GM19455 (cell line): ENCODE measurements around the gene PRELID3B.

Source experiments
- ATAC-seq: cut with Tn5 transposase; IDR thresholded peaks from one replicate; pipeline ENCODE4 v1.9.1; 2021; ENCODE audit not compliant: unreplicated experiment

PRELID3B gene

DNA sequence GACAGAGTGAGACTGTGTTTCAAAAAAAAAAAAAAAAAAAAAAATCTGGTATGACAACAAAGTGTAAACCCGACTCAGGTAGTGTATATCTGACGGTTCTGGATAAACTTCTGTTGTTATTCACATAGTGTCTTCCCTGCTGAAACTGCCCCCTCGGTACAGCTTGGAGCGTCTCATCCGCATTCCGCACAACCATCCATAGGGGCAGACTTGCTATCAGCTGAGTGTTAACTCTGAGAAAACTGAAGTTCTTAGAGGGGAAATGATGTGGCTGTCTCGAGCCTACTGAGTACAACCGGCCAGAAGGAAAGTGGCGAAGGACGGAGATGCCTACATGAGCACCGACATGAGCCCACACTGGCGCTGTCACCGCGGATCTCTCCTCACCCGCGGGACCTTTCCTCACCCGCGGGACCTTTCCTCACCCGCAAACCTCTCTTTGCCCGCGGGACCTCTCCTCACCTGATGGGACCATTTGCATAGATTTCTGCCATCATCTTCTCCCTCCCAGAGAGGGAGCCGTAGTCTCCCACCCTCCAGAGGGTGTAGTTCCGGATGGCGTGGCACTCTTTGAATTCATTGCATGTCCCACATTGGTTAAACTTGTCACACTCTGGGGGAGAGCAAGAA is 45.3 kb downstream of the PRELID3B start:
- no peak for ATAC-seq

DNA sequence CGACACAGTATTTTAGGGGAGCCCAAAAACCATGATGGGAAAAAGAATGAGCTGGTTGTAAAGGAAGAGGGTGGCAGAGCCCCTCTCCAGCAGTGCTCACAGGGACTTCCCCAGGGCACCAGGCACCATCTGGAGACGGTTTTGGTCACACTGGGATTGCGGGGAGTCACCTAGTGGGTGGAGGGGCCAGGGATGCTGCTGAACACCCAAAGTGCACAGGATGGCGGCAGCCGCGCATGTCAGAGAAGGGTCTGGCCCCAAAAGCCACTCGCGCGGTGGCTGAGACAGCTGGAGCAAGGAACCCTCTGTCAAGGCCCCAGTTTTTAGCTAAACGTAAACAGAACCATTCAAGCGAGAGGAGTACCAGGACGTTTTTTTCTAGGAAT is 46.4 kb downstream of the PRELID3B start:
- ATAC-seq: no peak

- ATAC-seq: no peak
Observed at GRCh38 chr20:58995461-58996225, 46.9 kb downstream of the PRELID3B start.

GRCh38 chr20:58994390-58995159 is 48.0 kb downstream of the PRELID3B start:
- ATAC-seq: no peak

GRCh38 chr20:58993332-58994248 is 49.0 kb downstream of the PRELID3B start:
- no peak for ATAC-seq

DNA sequence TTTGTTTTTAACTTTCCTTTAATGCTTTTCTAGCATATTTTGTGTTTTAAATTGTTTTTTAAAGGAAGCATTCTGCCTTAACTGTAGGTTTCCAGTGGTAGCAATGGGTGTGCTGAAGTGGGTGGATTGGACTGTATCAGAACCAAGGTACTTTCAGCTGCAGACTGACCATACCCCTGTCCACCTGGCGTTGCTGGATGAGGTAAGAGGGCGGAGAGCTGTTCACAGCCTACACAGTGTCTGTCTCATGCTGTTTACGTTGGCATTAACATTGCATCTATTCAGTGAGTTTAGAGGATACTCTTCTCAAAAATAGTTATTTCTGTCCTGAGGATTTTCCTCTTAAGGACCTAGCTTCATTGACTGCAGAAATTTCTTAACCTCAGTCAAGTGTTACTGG is 49.7 kb downstream of the PRELID3B start:
- ATAC-seq: no peak

DNA sequence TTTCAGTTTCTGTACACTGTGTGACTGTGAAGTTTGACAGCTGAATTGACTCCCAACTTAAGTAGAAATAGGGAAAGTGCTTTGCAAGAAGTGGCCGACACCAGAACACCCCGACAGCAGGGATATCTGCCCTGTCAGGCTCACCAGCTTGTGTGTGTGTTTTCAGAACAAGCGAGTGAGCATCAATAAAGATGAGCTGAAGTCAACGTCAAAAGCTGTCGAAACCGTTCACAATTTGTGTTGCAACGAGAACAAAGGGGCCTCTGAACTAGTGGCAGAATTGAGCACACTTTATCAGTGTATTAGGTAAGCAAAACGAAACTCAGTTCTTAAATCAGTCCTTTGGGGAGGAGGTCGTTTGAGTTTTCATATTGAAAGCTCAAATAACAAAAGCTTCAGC is 50.9 kb downstream of the PRELID3B start:
- no peak for ATAC-seq

DNA sequence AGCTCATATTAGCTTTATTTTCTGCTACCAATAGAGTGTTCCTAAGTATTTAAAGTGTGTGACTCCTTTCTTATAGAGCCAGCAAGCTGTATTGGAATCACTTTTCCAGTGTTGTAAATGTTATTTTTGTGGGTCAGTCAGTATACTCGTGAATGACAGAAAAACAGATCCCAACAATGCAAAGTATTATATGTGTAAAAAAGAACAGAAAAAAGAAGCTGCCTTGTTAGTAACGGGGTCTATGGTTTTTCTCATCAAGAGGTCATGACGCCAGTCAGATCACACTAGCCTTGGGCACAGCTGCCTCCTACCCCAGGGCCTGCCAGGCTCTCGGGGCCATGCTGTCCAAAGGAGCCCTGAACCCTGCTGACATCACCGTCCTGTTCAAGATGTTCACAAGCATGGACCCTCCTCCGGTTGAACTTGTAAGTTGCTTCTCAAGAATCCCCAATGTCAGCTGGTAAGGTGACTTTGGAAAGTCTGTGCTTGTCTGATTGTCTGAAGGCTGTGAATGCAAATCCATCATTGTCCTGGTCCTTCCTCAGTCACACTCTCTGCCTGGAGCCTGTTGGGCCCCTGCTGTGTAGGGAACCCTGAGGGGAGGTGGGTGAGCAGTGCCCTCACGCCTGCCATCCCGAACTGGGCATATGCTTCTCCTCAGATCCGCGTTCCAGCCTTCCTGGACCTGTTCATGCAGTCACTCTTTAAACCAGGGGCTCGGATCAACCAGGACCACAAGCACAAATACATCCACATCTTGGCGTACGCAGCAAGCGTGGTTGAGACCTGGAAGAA is 51.7 kb downstream of the PRELID3B start:
- no peak for ATAC-seq

DNA sequence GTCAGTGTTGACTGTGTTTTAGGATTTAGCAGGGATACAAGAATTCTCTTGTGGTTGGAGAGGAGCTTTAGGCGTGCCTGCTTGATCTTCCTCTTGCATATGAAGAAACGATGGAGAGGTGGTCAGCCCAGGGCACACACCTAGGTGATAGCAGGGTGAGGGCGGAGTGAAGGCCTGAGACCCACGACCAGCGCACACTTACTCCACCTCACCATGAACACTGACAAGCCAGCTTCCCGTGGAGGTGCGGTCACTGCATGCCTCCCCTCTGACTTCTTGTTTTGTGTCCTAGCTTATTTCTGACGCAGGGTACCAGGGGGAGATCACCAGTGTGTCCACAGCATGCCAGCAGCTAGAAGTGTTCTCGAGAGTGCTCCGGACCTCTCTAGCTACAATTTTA is 53.4 kb downstream of the PRELID3B start:
- ATAC-seq: no peak

GRCh38 chr20:58988565-58988882 is 54.1 kb downstream of the PRELID3B start:
- no peak for ATAC-seq

DNA sequence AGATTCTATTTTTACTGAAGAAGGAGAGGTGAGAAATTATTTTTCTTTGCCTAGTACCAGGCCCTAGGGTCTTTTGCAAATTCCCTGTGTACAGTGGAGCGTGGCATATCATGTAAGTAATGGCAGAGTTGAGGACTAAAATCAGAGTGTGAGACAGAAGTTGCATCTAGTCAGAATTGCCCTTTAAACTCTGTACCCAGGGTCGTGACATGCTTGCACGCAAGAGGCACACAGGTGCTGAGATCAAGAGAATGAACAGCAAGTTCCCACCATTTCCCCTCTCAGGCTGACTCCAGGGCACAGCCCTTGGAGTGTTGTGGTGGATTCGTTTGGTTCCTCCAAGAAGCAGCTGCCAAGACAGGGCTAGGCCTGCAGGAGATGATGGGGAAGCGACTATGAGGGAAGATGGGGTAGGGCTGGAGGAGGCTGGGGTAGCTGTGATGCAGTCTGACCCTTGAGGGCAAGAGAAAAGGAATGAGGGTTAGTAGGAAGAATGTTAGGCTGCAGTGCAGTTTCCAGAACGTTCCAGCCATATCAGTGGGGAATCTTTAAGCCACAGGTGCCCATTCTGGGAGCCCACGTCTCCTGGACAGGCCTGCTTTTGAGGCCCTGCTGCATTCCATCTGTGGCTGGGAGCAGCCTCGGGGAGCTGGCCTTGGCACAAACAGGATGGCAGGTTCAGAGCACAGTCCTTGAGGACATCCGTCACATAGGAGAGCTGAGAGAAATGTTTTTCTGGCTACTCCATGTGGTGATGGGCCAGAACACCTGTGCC is 54.6 kb downstream of the PRELID3B start:
- no peak for ATAC-seq

- ATAC-seq: no peak
Observed at GRCh38 chr20:58986968-58987517, 55.5 kb downstream of the PRELID3B start.

DNA sequence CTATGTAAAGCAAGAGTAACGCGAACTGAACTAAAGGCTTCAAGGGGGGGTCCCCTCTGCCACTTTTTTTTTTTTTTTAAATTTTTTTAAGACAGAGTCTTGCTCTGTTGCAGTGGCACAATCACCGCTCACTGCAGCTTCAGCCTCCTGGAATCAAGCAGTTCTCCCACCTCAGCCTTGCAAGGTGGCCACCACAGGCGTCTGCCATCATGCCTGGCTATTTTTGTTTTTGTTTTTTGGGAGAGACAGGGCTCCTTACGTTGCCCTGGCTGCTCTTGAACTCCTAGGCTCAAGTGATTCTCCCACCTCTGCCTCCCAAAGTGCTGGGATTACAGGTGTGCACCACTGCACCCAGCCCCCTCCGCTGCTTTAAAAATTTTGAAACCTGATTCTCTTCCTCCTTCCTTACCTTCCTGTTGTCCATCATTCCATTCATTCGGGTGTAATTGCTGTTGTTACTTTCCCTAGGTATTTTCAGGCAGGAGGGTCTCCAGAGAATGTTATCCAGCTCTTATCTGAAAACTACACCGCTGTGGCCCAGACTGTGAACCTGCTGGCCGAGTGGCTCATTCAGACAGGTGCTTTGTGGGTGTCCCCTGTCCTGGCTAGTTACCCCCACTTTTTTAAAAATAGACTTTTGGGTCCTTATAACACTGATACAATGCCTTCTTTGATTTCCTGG is 56.2 kb downstream of the PRELID3B start:
- no peak for ATAC-seq

- ATAC-seq: no peak
Observed at GRCh38 chr20:58985656-58986055, 56.9 kb downstream of the PRELID3B start.

- no peak for ATAC-seq
Observed at GRCh38 chr20:58984691-58985090, 57.9 kb downstream of the PRELID3B start.
